Measurements from ENCODE around the gene PIAS1.

The PIAS1 gene

GRCh38 chr15:68080334-68080733 is 26.2 kb downstream of the PIAS1 start:
- DNase-seq (ENCODE audit: low read depth): no peak
- H3K4me3 ChIP-seq (ENCODE audit: low read depth, low read length): no peak overlapping the region
- TF ChIP-seq CTCF (IDR thresholded peaks at IDR 0.05; ENCODE audit: low read depth, low read length, missing control alignments): no peak

GRCh38 chr15:68080783-68081182 is 26.7 kb downstream of the PIAS1 start:
- TF ChIP-seq CTCF (IDR thresholded peaks at IDR 0.05; ENCODE audit: low read depth, low read length, missing control alignments): no peak
- DNase-seq (ENCODE audit: low read depth): no peak
- H3K4me3 ChIP-seq (ENCODE audit: low read depth, low read length): no peak overlapping the region

- no peak overlapping the region for H3K4me3 ChIP-seq (ENCODE audit: low read depth, low read length)
- TF ChIP-seq CTCF (IDR thresholded peaks at IDR 0.05; ENCODE audit: low read depth, low read length, missing control alignments): no peak
- no peak for DNase-seq (ENCODE audit: low read depth)
Observed at GRCh38 chr15:68081869-68082505, 27.9 kb downstream of the PIAS1 start.

GRCh38 chr15:68082735-68083134 is 28.6 kb downstream of the PIAS1 start:
- DNase-seq (ENCODE audit: low read depth): no peak
- H3K4me3 ChIP-seq (ENCODE audit: low read depth, low read length): no peak overlapping the region
- no peak for TF ChIP-seq CTCF (IDR thresholded peaks at IDR 0.05; ENCODE audit: low read depth, low read length, missing control alignments)

- no peak overlapping the region for H3K4me3 ChIP-seq (ENCODE audit: low read depth, low read length)
- TF ChIP-seq CTCF (IDR thresholded peaks at IDR 0.05; ENCODE audit: low read depth, low read length, missing control alignments): no peak
- DNase-seq (ENCODE audit: low read depth): no peak
Observed at GRCh38 chr15:68083463-68083862, 29.3 kb downstream of the PIAS1 start.

GRCh38 chr15:68085052-68085451 is 30.9 kb downstream of the PIAS1 start:
- no peak overlapping the region for H3K4me3 ChIP-seq (ENCODE audit: low read depth, low read length)
- no peak for TF ChIP-seq CTCF (IDR thresholded peaks at IDR 0.05; ENCODE audit: low read depth, low read length, missing control alignments)
- no peak for DNase-seq (ENCODE audit: low read depth)

- DNase-seq (ENCODE audit: low read depth): no peak
- no peak for TF ChIP-seq CTCF (IDR thresholded peaks at IDR 0.05; ENCODE audit: low read depth, low read length, missing control alignments)
- no peak overlapping the region for H3K4me3 ChIP-seq (ENCODE audit: low read depth, low read length)
Observed at GRCh38 chr15:68091743-68092142, 37.6 kb downstream of the PIAS1 start.
